ENCODE data around the gene CDKN1C. TPM values are rescaled to one million over a fixed set of nuclear protein-coding genes. Genes with fewer than 3 reads are reported as not detected.

The CDKN1C gene
- total RNA-seq, 2 donors from 2014 or later, result 17.1 to 25.0 TPM

- DNase-seq (ENCODE audit: low spot score) (no peak), ATAC-seq (ENCODE audit: insufficient number of reproducible peaks, low FRiP score, low read depth) (no peak)
- Histone ChIP-seq H3K27me3 (replicated peaks; ENCODE audit: insufficient read depth) (no peaks in the 10 kb centered on the region), H3K36me3 (no peaks in the 10 kb centered on the region), H3K9me3 (no peaks in the 10 kb centered on the region), H3K27ac (no peak overlapping the region), H3K4me1 (ENCODE audit: control insufficient read depth in 1 of 2, low read depth in 2 of 2) (peaks cover 0 to 8% of the 10 kb centered on the region in 2 donors), H3K4me3 (no peak overlapping the region)
- TF ChIP-seq CTCF (IDR thresholded peaks at IDR 0.05), result no peak
Observed at GRCh38 chr11:2917842-2918490, 32.4 kb upstream of the CDKN1C start.

GRCh38 chr11:2916892-2917645, 31.5 kb upstream of the CDKN1C start:
- Histone ChIP-seq H3K27ac (no peak overlapping the region), H3K27me3 (replicated peaks; ENCODE audit: insufficient read depth) (no peaks in the 10 kb centered on the region), H3K9me3 (no peaks in the 10 kb centered on the region), H3K4me1 (ENCODE audit: control insufficient read depth in 1 of 2, low read depth in 2 of 2) (peaks cover 0 to 8% of the 10 kb centered on the region in 2 donors), H3K4me3 (no peak overlapping the region), H3K36me3 (no peaks in the 10 kb centered on the region)
- ATAC-seq (ENCODE audit: insufficient number of reproducible peaks, low FRiP score, low read depth) (no peak), DNase-seq (ENCODE audit: low spot score) (no peak)
- TF ChIP-seq CTCF (IDR thresholded peaks at IDR 0.05), result no peak

- Histone ChIP-seq H3K9me3 (no peaks in the 10 kb centered on the region), H3K4me1 (ENCODE audit: control insufficient read depth in 1 of 2, low read depth in 2 of 2) (peaks cover 0 to 8% of the 10 kb centered on the region in 2 donors), H3K27me3 (replicated peaks; ENCODE audit: insufficient read depth) (no peaks in the 10 kb centered on the region), H3K4me3 (no peak overlapping the region), H3K36me3 (no peaks in the 10 kb centered on the region), H3K27ac (no peak overlapping the region)
- DNase-seq (ENCODE audit: low spot score) (no peak), ATAC-seq (ENCODE audit: insufficient number of reproducible peaks, low FRiP score, low read depth) (no peak)
- TF ChIP-seq CTCF (IDR thresholded peaks at IDR 0.05), result no peak
Observed at GRCh38 chr11:2916114-2916891, 30.7 kb upstream of the CDKN1C start.

- DNase-seq (ENCODE audit: low spot score) (no peak), ATAC-seq (ENCODE audit: insufficient number of reproducible peaks, low FRiP score, low read depth) (no peak)
- no peak overlapping the region for H3K4me3 ChIP-seq
- peaks cover 0 to 8% of the 10 kb centered on the region in 2 donors for H3K4me1 ChIP-seq (ENCODE audit: control insufficient read depth in 1 of 2, low read depth in 2 of 2)
- no peak for TF ChIP-seq CTCF (IDR thresholded peaks at IDR 0.05)
- H3K27ac ChIP-seq, result no peak overlapping the region
- H3K36me3 ChIP-seq, result no peaks in the 10 kb centered on the region
- H3K27me3 ChIP-seq (replicated peaks; ENCODE audit: insufficient read depth), result no peaks in the 10 kb centered on the region
- no peaks in the 10 kb centered on the region for H3K9me3 ChIP-seq
Observed at GRCh38 chr11:2915473-2915872, 29.9 kb upstream of the CDKN1C start.
